SK-N-SH treated with all-trans-retinoic acid at 6 μM for 48 hours (cell line): Measurements from ENCODE around the gene SMAD5.

Experiments used
- ATAC-seq: fragments of 200-7000 bp; cut with Tn5 transposase; 3 replicates; pipeline ENCODE4 v1.9.1; 2020; ENCODE audit warnings: mild to moderate bottlenecking, moderate library complexity
- ARNTL ChIP-seq: fragments of 450-650 bp; formaldehyde crosslinking; IDR thresholded peaks from 2 replicates; pipeline ENCODE4 v1.5.0; 2020; ENCODE audit warnings: low read depth, mild to moderate bottlenecking, moderate library complexity, borderline replicate concordance
- CREB5 ChIP-seq: fragments of 250-450 bp; sonication (Bioruptor Pico); IDR thresholded peaks from 2 replicates; pipeline ENCODE4 v1.5.1; 2020; ENCODE audit warnings: low read depth, mild to moderate bottlenecking, moderate library complexity
- CSDC2 ChIP-seq: fragments of 250-450 bp; sonication (Bioruptor Pico); IDR thresholded peaks from 2 replicates; pipeline ENCODE4 v1.5.0; 2020; ENCODE audit warnings: mild to moderate bottlenecking, moderate library complexity
- CSRNP3 ChIP-seq: fragments of 250-450 bp; sonication (Bioruptor Pico); IDR thresholded peaks from 2 replicates; pipeline ENCODE4 v1.5.1; 2021; ENCODE audit warnings: mild to moderate bottlenecking, moderate library complexity
- ESRRG ChIP-seq: fragments of 250-450 bp; sonication (Bioruptor Pico); IDR thresholded peaks from 2 replicates; pipeline ENCODE4 v1.6.1; 2021; ENCODE audit warnings: mild to moderate bottlenecking
- GLIS3 ChIP-seq: fragments of 250-450 bp; sonication (Bioruptor Pico); IDR thresholded peaks from 2 replicates; pipeline ENCODE4 v1.5.0; 2020; ENCODE audit warnings: mild to moderate bottlenecking, moderate library complexity
- ISL1 ChIP-seq: fragments of 250-450 bp; sonication (Bioruptor Pico); IDR thresholded peaks from 2 replicates; pipeline ENCODE4 v2.1.2; 2022; ENCODE audit warnings: mild to moderate bottlenecking, moderate library complexity
- OSR1 ChIP-seq: fragments of 250-450 bp; sonication (Bioruptor Pico); IDR thresholded peaks from 2 replicates; pipeline ENCODE4 v1.8.0; 2022; ENCODE audit warnings: moderate library complexity, mild to moderate bottlenecking, inconsistent platforms
- POU6F1 ChIP-seq: fragments of 250-450 bp; sonication (Bioruptor Pico); IDR thresholded peaks from 2 replicates; pipeline ENCODE4 v1.8.0; 2021; ENCODE audit warnings: low read depth, mild to moderate bottlenecking, moderate library complexity, borderline replicate concordance
- PPARA ChIP-seq: fragments of 250-450 bp; sonication (Bioruptor Pico); IDR thresholded peaks from 2 replicates; pipeline ENCODE4 v1.5.0; 2020; ENCODE audit warnings: mild to moderate bottlenecking, borderline replicate concordance
- RARB ChIP-seq: fragments of 250-450 bp; sonication (Bioruptor Pico); IDR thresholded peaks from 2 replicates; pipeline ENCODE4 v1.8.0; 2021; ENCODE audit warnings: mild to moderate bottlenecking, moderate library complexity
- SNAI2 ChIP-seq: fragments of 250-450 bp; sonication (Bioruptor Pico); IDR thresholded peaks from 2 replicates; pipeline ENCODE4 v1.5.0; 2020; ENCODE audit warnings: mild to moderate bottlenecking, moderate library complexity
- TCF4 ChIP-seq: fragments of 250-450 bp; sonication (Bioruptor Pico); IDR thresholded peaks from 2 replicates; pipeline ENCODE4 v1.8.0; 2021; ENCODE audit warnings: mild to moderate bottlenecking, moderate library complexity, borderline replicate concordance
- TOX ChIP-seq: fragments of 250-450 bp; sonication (Bioruptor Pico); IDR thresholded peaks from 2 replicates; pipeline ENCODE4 v1.8.0; 2021; ENCODE audit warnings: mild to moderate bottlenecking, moderate library complexity, borderline replicate concordance
- TSHZ2 ChIP-seq: fragments of 250-450 bp; sonication (Bioruptor Pico); IDR thresholded peaks from 2 replicates; pipeline ENCODE4 v1.5.0; 2020; ENCODE audit warnings: mild to moderate bottlenecking, moderate library complexity
- ZC3H10 ChIP-seq: fragments of 250-450 bp; sonication (Bioruptor Pico); IDR thresholded peaks from 2 replicates; pipeline ENCODE4 v1.5.1; 2021; ENCODE audit warnings: mild to moderate bottlenecking, moderate library complexity
- ZFP3 ChIP-seq: fragments of 250-450 bp; sonication (Bioruptor Pico); IDR thresholded peaks from 2 replicates; pipeline ENCODE4 v1.5.0; 2020; ENCODE audit warnings: mild to moderate bottlenecking, moderate library complexity
- ZNF565 ChIP-seq: fragments of 450-650 bp; formaldehyde crosslinking; conservative IDR thresholded peaks from 2 replicates; pipeline ENCODE4 v1.5.0; 2020; ENCODE audit warnings: low read depth, mild to moderate bottlenecking, moderate library complexity
- ZNF70 ChIP-seq: fragments of 450-650 bp; formaldehyde crosslinking; IDR thresholded peaks from 2 replicates; pipeline ENCODE4 v1.5.0; 2020; ENCODE audit warnings: mild to moderate bottlenecking, moderate library complexity

SMAD5 gene

GRCh38 chr5:136188859-136189258 lies 56.2 kb downstream of the SMAD5 start:
- TF ChIP-seq ISL1 (CRISPR knock-in tag) (no peak), GLIS3 (CRISPR knock-in tag) (no peak), CREB5 (CRISPR knock-in tag) (no peak), CSRNP3 (CRISPR knock-in tag) (no peak), PPARA (CRISPR knock-in tag) (no peak), ZFP3 (CRISPR knock-in tag) (no peak)
- ATAC-seq = no peak

GRCh38 chr5:136190091-136190720 lies 57.6 kb downstream of the SMAD5 start:
- no peak for ATAC-seq
- TF ChIP-seq POU6F1 (CRISPR knock-in tag) (no peak), ZC3H10 (no peak), CREB5 (CRISPR knock-in tag) (no peak), ZNF565 (CRISPR knock-in tag) (no peak), RARB (CRISPR knock-in tag) (no peak), TSHZ2 (CRISPR knock-in tag) (no peak), PPARA (CRISPR knock-in tag) (no peak), CSRNP3 (CRISPR knock-in tag) (no peak), TOX (CRISPR knock-in tag) (no peak), SNAI2 (no peak), CSDC2 (no peak), OSR1 (CRISPR knock-in tag) (no peak), ZNF70 (CRISPR knock-in tag) (no peak), ZFP3 (CRISPR knock-in tag) (no peak)

- no peak for ATAC-seq
- TF ChIP-seq ARNTL (CRISPR knock-in tag) = no peak
- TF ChIP-seq GLIS3 (CRISPR knock-in tag) = no peak
- no peak for TF ChIP-seq POU6F1 (CRISPR knock-in tag)
- no peak for TF ChIP-seq ZFP3 (CRISPR knock-in tag)
- TF ChIP-seq ZNF70 (CRISPR knock-in tag) = no peak
- no peak for TF ChIP-seq TSHZ2 (CRISPR knock-in tag)
- TF ChIP-seq CREB5 (CRISPR knock-in tag) = no peak
- TF ChIP-seq SNAI2 = no peak
- no peak for TF ChIP-seq TCF4 (CRISPR knock-in tag)
- TF ChIP-seq ESRRG = no peak
These were observed 58.3 kb downstream of the SMAD5 start for GRCh38 chr5:136190904-136191303.
